ENCODE data around the gene PSMB11. TPM values are rescaled to one million over a fixed set of nuclear protein-coding genes. Genes with fewer than 3 reads are reported as not detected.

The PSMB11 gene
- total and polyA plus RNA-seq, 10 of the 15 experiments (the other 5 are each of a cell fraction or from before 2014, with no cell fraction given): not detected

DNA sequence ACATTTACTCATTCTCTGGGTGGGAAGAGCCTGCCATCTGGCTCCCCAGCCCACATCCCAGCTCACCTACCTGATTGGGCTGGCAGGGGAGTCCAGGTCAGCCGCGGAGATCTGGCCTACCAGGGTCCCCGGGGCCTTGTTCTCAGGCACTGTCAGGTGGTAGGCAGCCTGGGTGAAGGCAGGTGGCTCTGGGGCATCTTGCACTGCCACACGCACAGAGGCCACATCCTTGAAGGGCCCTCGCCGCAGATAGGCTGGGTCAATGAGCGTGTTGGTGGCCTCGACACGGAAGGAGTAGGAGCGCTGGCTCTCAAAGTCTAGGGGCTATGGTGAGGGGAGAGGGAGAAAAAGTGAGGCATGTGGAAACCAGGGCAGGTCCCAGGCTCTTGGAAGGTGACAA lies 11.4 kb downstream of the PSMB11 start (continued):
- no peak for TF ChIP-seq HDAC2 (IDR thresholded peaks at IDR 0.05)
- TF ChIP-seq TCF12 (IDR thresholded peaks at IDR 0.05; ENCODE audit: low read depth, low read length): no peak
- TF ChIP-seq NRF1 (conservative IDR thresholded peaks at IDR 0.05; ENCODE audit: low read depth, low read length): no peak
- TF ChIP-seq, protein P1, sequence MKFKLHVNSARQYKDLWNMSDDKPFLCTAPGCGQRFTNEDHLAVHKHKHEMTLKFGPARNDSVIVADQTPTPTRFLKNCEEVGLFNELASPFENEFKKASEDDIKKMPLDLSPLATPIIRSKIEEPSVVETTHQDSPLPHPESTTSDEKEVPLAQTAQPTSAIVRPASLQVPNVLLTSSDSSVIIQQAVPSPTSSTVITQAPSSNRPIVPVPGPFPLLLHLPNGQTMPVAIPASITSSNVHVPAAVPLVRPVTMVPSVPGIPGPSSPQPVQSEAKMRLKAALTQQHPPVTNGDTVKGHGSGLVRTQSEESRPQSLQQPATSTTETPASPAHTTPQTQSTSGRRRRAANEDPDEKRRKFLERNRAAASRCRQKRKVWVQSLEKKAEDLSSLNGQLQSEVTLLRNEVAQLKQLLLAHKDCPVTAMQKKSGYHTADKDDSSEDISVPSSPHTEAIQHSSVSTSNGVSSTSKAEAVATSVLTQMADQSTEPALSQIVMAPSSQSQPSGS (IDR thresholded peaks at IDR 0.05; ENCODE audit: low read length): no peak
- TF ChIP-seq IRF4 (IDR thresholded peaks at IDR 0.05; ENCODE audit: low read depth, low read length): no peak
- TF ChIP-seq ZZZ3 (IDR thresholded peaks at IDR 0.05; ENCODE audit: control insufficient read depth, insufficient read length, low read depth): no peak
- TF ChIP-seq EGR1 (IDR thresholded peaks at IDR 0.05; ENCODE audit: borderline replicate concordance in 1 of 2, low read depth in 2 of 2, low read length in 2 of 2): no peak
- no peak for TF ChIP-seq CHD2 (IDR thresholded peaks at IDR 0.05; ENCODE audit: borderline replicate concordance, low read depth, low read length)
- no peak for TF ChIP-seq HDGF (IDR thresholded peaks at IDR 0.05)

DNA sequence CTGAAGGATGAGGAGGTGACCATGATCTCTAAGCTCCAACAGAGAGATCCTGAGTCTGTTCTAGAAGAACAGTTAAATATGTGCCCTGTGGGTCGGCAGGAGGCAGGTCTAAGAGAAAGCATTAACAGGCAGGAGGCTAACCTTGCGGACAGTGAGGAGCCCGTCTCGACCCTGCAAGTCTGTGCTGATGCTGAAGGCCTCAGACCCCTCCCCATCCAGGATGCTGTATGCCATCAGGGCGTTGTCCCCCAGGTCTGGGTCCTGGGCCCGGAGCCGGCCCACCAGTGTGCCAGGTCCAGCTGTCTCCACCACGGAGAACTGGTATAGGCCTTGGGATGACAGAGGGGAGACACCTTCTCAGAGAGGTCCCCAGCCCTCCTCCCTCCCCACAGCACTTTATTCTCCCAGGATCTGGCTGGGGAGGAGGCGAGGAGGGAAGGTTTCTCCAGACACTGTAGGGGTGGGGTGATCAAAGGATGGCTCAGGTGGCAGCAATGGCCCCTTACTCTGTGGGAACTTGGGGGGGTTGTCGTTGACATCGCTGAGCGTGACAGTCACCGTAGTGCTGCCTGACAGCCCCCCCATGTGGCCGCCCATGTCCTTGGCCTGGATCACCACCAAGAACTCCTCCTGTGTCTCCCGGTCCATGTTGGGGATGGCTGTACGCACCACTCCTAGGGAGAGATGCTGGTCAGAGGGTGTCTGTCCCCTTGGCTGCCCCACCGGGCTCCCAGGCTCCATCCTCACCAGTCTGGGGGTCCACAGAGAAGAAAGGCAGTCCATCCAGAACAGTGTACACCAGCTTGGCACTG lies 12.2 kb downstream of the PSMB11 start:
- Histone ChIP-seq H3K9ac (ENCODE audit: control insufficient read depth, insufficient read depth, low read length) (no peak overlapping the region), H3K36me3 (ENCODE audit: control insufficient read depth in 2 of 2, insufficient read depth in 2 of 2, low read length in 1 of 2) (peaks cover 4 to 5% of the 10 kb centered on the region in 2 experiments; a peak in 3 of 4 replicates), H3K9me3 (replicated peaks; ENCODE audit: control insufficient read depth, insufficient read depth, low read length) (no peaks in the 10 kb centered on the region), H3K79me2 (ENCODE audit: control insufficient read depth, insufficient read depth, low read length) (no peaks in the 10 kb centered on the region), H4K20me1 (ENCODE audit: control insufficient read depth, insufficient read depth) (no peaks in the 10 kb centered on the region), H2AFZ (ENCODE audit: control insufficient read depth, low read depth, low read length) (no peak overlapping the region), H3K4me1 (ENCODE audit: control insufficient read depth, insufficient read depth, low read length) (peaks cover 12% of the 10 kb centered on the region), H3K4me3 (no peak overlapping the region), H3K4me2 (ENCODE audit: control insufficient read depth, insufficient read depth) (no peak overlapping the region), H3K27ac (ENCODE audit: control insufficient read depth, insufficient read depth) (no peak overlapping the region), H3K27me3 (replicated peaks in 1 of 2; ENCODE audit: control insufficient read depth in 2 of 2, insufficient read depth in 2 of 2, low read length in 1 of 2) (no peaks in the 10 kb centered on the region)
- in situ Hi-C loops (cut with MboI): loop anchor here (5.0 kb wide), 1 partner anchor 62 kb away; no protein-coding TSS in a partner anchor
- no peak for ATAC-seq
- DNase-seq (ENCODE audit: low read depth, low spot score): no peak
- no TSS peak for BruUV-seq (replicated peaks)
- ChIA-PET CTCF (interaction anchor here (0.8 to 18.3 kb wide), 11 partner anchors 8 to 125 kb away, joined by 3 to 853 read pairs (median 4); partner anchors contain the start of genes AJUBA, HAUS4 and PRMT5), RAD21 (ENCODE audit: unreplicated experiment) (interaction anchor here (0.9 to 10.8 kb wide), 8 partner anchors 17 to 215 kb away, joined by 3 to 224 read pairs (median 5); partner anchors contain the start of genes AJUBA and PRMT5), POLR2A (interaction anchor here (0.9 kb wide), 1 partner anchor 60 kb away, joined by 4 read pairs; no protein-coding TSS in a partner anchor), SMC1A (ENCODE audit: uncharacterized antibody, unreplicated experiment) (interaction anchor here (1.1 to 8.7 kb wide), 3 partner anchors 60 to 77 kb away, joined by 4 to 156 read pairs (median 77); no protein-coding TSS in a partner anchor)
- no peak for FAIRE-seq
- intact Hi-C loops (cut with micrococcal nuclease; ENCODE audit: unreplicated experiment): loop anchor here (1.0 kb wide), 1 partner anchor 60 kb away; no protein-coding TSS in a partner anchor
- TF ChIP-seq FOXM1 (IDR thresholded peaks at IDR 0.05; ENCODE audit: low read depth, low read length): no peak
- peak; percentile 48; the same call in 1 of the 2 replicates for TF ChIP-seq SMC3 (IDR thresholded peaks at IDR 0.05; ENCODE audit: borderline replicate concordance, low read length)
- TF ChIP-seq, protein P2, sequence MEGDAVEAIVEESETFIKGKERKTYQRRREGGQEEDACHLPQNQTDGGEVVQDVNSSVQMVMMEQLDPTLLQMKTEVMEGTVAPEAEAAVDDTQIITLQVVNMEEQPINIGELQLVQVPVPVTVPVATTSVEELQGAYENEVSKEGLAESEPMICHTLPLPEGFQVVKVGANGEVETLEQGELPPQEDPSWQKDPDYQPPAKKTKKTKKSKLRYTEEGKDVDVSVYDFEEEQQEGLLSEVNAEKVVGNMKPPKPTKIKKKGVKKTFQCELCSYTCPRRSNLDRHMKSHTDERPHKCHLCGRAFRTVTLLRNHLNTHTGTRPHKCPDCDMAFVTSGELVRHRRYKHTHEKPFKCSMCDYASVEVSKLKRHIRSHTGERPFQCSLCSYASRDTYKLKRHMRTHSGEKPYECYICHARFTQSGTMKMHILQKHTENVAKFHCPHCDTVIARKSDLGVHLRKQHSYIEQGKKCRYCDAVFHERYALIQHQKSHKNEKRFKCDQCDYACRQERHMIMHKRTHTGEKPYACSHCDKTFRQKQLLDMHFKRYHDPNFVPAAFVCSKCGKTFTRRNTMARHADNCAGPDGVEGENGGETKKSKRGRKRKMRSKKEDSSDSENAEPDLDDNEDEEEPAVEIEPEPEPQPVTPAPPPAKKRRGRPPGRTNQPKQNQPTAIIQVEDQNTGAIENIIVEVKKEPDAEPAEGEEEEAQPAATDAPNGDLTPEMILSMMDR (IDR thresholded peaks at IDR 0.05 in 2 of 3, conservative IDR thresholded peaks at IDR 0.05 in 1 of 3; ENCODE audit: control insufficient read depth in 2 of 3, extremely low read depth in 1 of 3, insufficient read depth in 1 of 3, low read depth in 3 of 3, low read length in 3 of 3): peak; percentile 50 to 55 (median 55); a peak in 5 of 6 replicates
- TF ChIP-seq RAD21 (IDR thresholded peaks at IDR 0.05; ENCODE audit: insufficient read depth, low read depth, low read length): peak; percentile 59
- no peak for TF ChIP-seq RFX5 (IDR thresholded peaks at IDR 0.05; ENCODE audit: low read depth, low read length)
- no peak for TF ChIP-seq MXI1 (IDR thresholded peaks at IDR 0.05; ENCODE audit: low read depth, low read length)
- TF ChIP-seq NRF1 (conservative IDR thresholded peaks at IDR 0.05; ENCODE audit: low read depth, low read length): no peak
- WGBS (ENCODE audit: insufficient coverage, insufficient replicate concordance, low lambda C conversion rate, missing lambda C conversion rate): 48% methylated on average over 17 of the region's 17 CpGs
